GM23248 (cell line): ENCODE results near the gene KCNQ1OT1. TPM values are rescaled to one million over a fixed set of nuclear protein-coding genes. Genes with fewer than 3 reads are reported as not detected.
A peak's percentile ranks its signal among the peaks of the same experiment; 100 is the strongest.

Experiments
- DNase-seq: peaks from one replicate; pipeline ENCODE4 v3.0.0-alpha.2; 2015
- H2AFZ ChIP-seq: fragments of 200-600 bp; sonication (generic); 2 replicates; pipeline ENCODE4 v1.6.1; 2016; ENCODE audit warnings: antibody characterized with exemption
- H3F3A ChIP-seq: fragments of 200-600 bp; sonication (generic); 2 replicates; pipeline ENCODE4 v1.6.1; 2016; ENCODE audit warnings: mild to moderate bottlenecking, antibody characterized with exemption, mixed run types; ENCODE audit not compliant: insufficient read depth
- H3K27ac ChIP-seq: fragments of 200-600 bp; sonication (generic); 2 replicates; pipeline ENCODE4 v1.5.1; 2016; ENCODE audit warnings: mild to moderate bottlenecking
- H3K27me3 ChIP-seq: fragments of 200-600 bp; sonication (generic); replicated peaks from 2 replicates; pipeline ENCODE4 v1.6.1; 2016; ENCODE audit warnings: mild to moderate bottlenecking; ENCODE audit not compliant: insufficient read depth
- H3K36me3 ChIP-seq: fragments of 200-600 bp; sonication (generic); 2 replicates; pipeline ENCODE4 v1.6.1; 2016; ENCODE audit warnings: low read depth, mild to moderate bottlenecking
- H3K4me1 ChIP-seq: fragments of 200-600 bp; sonication (generic); 2 replicates; pipeline ENCODE4 v1.6.1; 2016; ENCODE audit warnings: mild to moderate bottlenecking; ENCODE audit not compliant: insufficient read depth
- H3K4me2 ChIP-seq: fragments of 200-600 bp; sonication (generic); one replicate; pipeline ENCODE4 v1.6.1; 2016; ENCODE audit warnings: mild to moderate bottlenecking; ENCODE audit not compliant: unreplicated experiment
- H3K4me3 ChIP-seq: fragments of 200-600 bp; sonication (generic); 2 replicates; pipeline ENCODE4 v1.5.1; 2016; ENCODE audit warnings: mild to moderate bottlenecking
- H3K79me2 ChIP-seq: fragments of 200-600 bp; sonication (generic); 2 replicates; pipeline ENCODE4 v1.6.1; 2016; ENCODE audit warnings: mild to moderate bottlenecking; ENCODE audit not compliant: insufficient read depth
- H3K9ac ChIP-seq: fragments of 200-600 bp; sonication (generic); 2 replicates; pipeline ENCODE4 v1.6.1; 2016; ENCODE audit warnings: mild to moderate bottlenecking
- H3K9me2 ChIP-seq: fragments of 200-600 bp; sonication (generic); 2 replicates; pipeline ENCODE4 v1.6.1; 2016; ENCODE audit warnings: mixed run types, mild to moderate bottlenecking, moderate library complexity; ENCODE audit not compliant: insufficient read depth
- H3K9me3 ChIP-seq: fragments of 200-600 bp; sonication (generic); one replicate; pipeline ENCODE4 v1.6.1; 2017; ENCODE audit warnings: low read depth
- H4K20me1 ChIP-seq: fragments of 200-600 bp; sonication (generic); 2 replicates; pipeline ENCODE4 v1.6.0; 2016; ENCODE audit not compliant: insufficient read depth
- EZH2 ChIP-seq: fragments of 200-600 bp; sonication (generic); IDR thresholded peaks from 2 replicates; pipeline ENCODE4 v1.6.1; 2018; ENCODE audit warnings: antibody characterized with exemption, mild to moderate bottlenecking; ENCODE audit not compliant: insufficient read depth, poor library complexity, severe bottlenecking
- EZH2phosphoT487 ChIP-seq: fragments of 200-600 bp; sonication (generic); IDR thresholded peaks from 2 replicates; pipeline ENCODE4 v1.6.1; 2018; ENCODE audit warnings: antibody characterized with exemption, moderate library complexity, mild to moderate bottlenecking, low read depth; ENCODE audit not compliant: insufficient read depth
- WGBS, 2 experiments: methylation state at CpG; one replicate each; pipeline ENCODE4 v1.1.6; 2015 to 2017; ENCODE audit warnings: low lambda C conversion rate in 2 of 2, low coverage in 1 of 2; ENCODE audit errors: missing lambda C conversion rate in 2 of 2; 5-methylcytosine and 5-hydroxymethylcytosine counted together
- in situ Hi-C: fragments of 300-500 bp; cut with MboI; formaldehyde crosslinking; loops from 2 replicates; pipeline ENCODE4 v1.15.0; 2020
- polyA plus RNA-seq: library from polyadenylated mRNA; unstranded; fragments of >200 nt; fragmentation: Nextera tagmentation; extraction: Ambion mirVana; gene quantifications from 2 replicates; pipeline ENCODE4 v1.2.1, GENCODE V29; 2016
- total RNA-seq: library from RNA; depleted of rRNA; stranded (reverse); fragments of >200 nt; shearing (Covaris generic); gene quantifications from 2 replicates; pipeline ENCODE4 v1.2.3, GENCODE V29; 2014

The KCNQ1OT1 gene
- total and polyA plus RNA-seq, 2 experiments from 2014 or later: 0.49 to 0.86 TPM

DNA sequence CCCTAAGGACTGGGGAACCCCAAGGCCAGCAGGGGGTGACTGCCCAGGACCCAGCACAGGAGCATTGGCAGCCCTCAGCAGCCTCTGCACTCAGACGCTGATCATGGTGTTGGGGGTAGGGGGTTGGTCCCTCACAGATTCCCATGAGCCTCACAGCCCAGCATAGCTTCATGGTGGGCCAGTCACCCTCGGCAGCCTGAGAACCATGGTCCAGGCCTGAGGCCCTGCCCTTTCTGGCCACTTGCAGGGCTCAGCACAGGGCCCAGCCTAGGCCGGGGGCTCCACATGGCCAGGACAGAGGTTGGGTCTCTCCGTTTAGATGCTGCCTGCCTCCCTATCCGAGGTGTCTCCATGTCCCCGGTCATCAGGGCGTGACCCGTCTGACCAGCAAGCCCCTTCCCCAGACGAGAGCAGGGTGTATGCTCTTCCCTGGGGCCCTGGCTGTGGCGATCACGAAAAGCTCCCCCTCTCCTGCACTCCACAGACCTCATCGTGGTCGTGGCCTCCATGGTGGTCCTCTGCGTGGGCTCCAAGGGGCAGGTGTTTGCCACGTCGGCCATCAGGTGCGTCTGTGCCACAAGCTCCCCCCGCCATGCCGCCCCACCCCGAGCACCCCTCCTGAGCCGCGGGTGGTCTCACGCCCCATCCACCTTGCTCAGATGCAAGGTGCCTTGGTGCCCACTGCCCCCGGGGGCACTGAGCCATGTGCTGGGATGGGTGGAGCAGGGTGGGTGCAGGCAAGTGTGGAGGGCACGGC, 128.8 kb downstream of the KCNQ1OT1 start:
- TF ChIP-seq EZH2phosphoT487: no peak
- no peak for TF ChIP-seq EZH2
- Histone ChIP-seq H3K9me3 (no peaks in the 10 kb centered on the region), H3K4me2 (no peak overlapping the region), H3K9ac (no peak overlapping the region), H3F3A (no peaks in the 10 kb centered on the region), H3K36me3 (no peaks in the 10 kb centered on the region), H4K20me1 (no peaks in the 10 kb centered on the region), H3K9me2 (no peaks in the 10 kb centered on the region), H3K4me1 (no peaks in the 10 kb centered on the region), H3K27ac (no peak overlapping the region), H3K27me3 (no peaks in the 10 kb centered on the region), H3K4me3 (no peak overlapping the region), H2AFZ (no peak overlapping the region), H3K79me2 (no peaks in the 10 kb centered on the region)
- DNase-seq: no peak
- WGBS, 2 experiments: 85 to 87% methylated on average over 18 to 25 of the region's 25 CpGs
- in situ Hi-C loops: no loop called here

DNA sequence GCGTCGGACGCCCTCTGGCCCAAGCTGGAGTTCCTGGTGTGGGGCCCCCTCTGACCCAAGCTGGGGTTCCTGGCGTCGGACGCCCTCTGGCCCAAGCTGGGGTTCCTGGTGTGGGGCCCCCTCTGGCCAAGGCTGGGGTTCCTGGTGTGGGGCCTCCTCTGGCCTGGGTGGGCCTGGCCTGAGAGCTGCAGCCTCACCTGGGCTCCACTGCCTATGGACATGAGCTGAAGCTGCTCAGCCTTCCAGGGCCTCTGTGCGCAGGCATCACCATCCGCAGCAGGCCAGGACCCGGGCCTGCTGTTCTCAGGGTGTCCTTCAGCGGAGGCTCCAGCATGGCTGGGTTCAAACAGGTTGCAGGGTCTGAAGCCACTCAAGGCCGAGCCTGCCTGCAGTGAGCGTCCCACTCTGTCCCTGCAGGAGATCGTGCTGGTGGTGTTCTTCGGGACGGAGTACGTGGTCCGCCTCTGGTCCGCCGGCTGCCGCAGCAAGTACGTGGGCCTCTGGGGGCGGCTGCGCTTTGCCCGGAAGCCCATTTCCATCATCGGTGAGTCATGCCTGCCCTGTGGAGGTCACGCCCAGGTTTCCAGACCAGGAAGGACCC, 129.5 kb downstream of the KCNQ1OT1 start:
- H3K79me2 ChIP-seq: no peaks in the 10 kb centered on the region
- no peaks in the 10 kb centered on the region for H3F3A ChIP-seq
- H2AFZ ChIP-seq: no peak overlapping the region
- TF ChIP-seq EZH2: no peak
- TF ChIP-seq EZH2phosphoT487: no peak
- H3K9me3 ChIP-seq: no peaks in the 10 kb centered on the region
- no peaks in the 10 kb centered on the region for H3K4me1 ChIP-seq
- H3K27me3 ChIP-seq: no peaks in the 10 kb centered on the region
- WGBS, 2 experiments: 89 to 92% methylated on average over 21 to 26 of the region's 26 CpGs
- H3K36me3 ChIP-seq: no peaks in the 10 kb centered on the region
- no peak overlapping the region for H3K4me3 ChIP-seq
- H3K9ac ChIP-seq: no peak overlapping the region
- H3K27ac ChIP-seq: no peak overlapping the region
- H3K4me2 ChIP-seq: no peak overlapping the region
- in situ Hi-C loops: no loop called here
- no peaks in the 10 kb centered on the region for H3K9me2 ChIP-seq
- DNase-seq: no peak
- H4K20me1 ChIP-seq: no peaks in the 10 kb centered on the region

DNA sequence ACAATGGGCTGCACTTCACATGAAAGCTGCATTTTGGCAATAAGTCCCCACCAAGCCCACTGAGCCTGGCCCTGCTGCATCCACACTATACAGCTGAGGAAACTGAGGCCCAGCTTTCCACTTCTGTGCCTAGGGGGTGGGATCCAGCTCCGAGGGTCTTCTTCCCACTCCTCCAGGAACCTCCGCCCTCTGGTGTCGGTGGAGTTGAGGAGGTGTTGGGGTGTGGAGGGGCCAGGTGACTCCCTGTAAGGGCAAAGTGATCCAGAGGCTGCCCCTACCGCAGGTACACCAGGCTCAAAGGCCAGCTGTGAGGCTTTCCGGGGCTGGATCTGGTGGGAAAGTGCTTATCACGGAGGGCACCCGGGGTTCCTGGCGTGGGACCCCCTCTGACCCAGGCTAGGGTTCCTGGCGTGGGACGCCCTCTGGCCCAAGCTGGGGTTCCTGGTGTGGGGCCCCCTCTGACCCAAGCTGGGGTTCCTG, 130.0 kb downstream of the KCNQ1OT1 start:
- Histone ChIP-seq H3K9ac (no peak overlapping the region), H3K4me2 (no peak overlapping the region), H4K20me1 (no peaks in the 10 kb centered on the region), H3K36me3 (no peaks in the 10 kb centered on the region), H3F3A (no peaks in the 10 kb centered on the region), H3K27ac (no peak overlapping the region), H3K79me2 (no peaks in the 10 kb centered on the region), H3K9me2 (no peaks in the 10 kb centered on the region), H2AFZ (no peak overlapping the region), H3K9me3 (no peaks in the 10 kb centered on the region), H3K4me1 (no peaks in the 10 kb centered on the region), H3K27me3 (0 out of 2 replicates have a peak, but pooled peaks cover 4% of the 10 kb centered on the region), H3K4me3 (no peak overlapping the region)
- 84 to 89% methylated on average over 10 of the region's 10 CpGs for WGBS, 2 experiments
- in situ Hi-C loops: no loop called here
- DNase-seq: no peak
- no peak for TF ChIP-seq EZH2phosphoT487
- no peak for TF ChIP-seq EZH2

DNA sequence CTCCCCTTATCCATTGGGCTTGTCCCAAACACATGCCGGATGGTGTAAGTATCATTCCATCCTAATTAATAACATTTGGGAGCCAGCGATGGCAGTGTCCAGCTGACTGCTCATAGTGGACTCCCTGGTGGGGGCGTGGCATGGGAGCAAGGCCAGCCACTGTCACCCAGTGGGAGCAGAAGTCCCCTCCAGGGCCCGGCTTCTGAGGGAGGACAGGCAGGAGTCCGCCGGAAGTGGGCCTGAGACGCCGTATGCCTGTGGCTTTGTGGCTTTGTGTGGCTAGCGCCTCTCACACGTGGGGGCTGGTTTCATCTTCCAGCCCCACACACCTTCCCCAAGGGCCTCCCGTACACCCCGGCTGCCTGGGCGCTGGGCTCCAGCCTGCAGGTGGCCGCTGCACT, 130.5 kb downstream of the KCNQ1OT1 start:
- 0 out of 2 replicates have a peak, but pooled peaks cover 9% of the 10 kb centered on the region for H3K27me3 ChIP-seq
- H2AFZ ChIP-seq: no peak overlapping the region
- H3K4me3 ChIP-seq: no peak overlapping the region
- no peaks in the 10 kb centered on the region for H4K20me1 ChIP-seq
- H3K36me3 ChIP-seq: no peaks in the 10 kb centered on the region
- H3K4me2 ChIP-seq: no peak overlapping the region
- no peaks in the 10 kb centered on the region for H3K79me2 ChIP-seq
- no peak overlapping the region for H3K27ac ChIP-seq
- H3K9me3 ChIP-seq: no peaks in the 10 kb centered on the region
- H3K9me2 ChIP-seq: no peaks in the 10 kb centered on the region
- DNase-seq: peak; percentile 21
- in situ Hi-C loops: no loop called here
- no peaks in the 10 kb centered on the region for H3F3A ChIP-seq
- WGBS, 2 experiments: 69 to 72% methylated on average over 13 to 14 of the region's 14 CpGs
- H3K9ac ChIP-seq: no peak overlapping the region
- no peaks in the 10 kb centered on the region for H3K4me1 ChIP-seq
- TF ChIP-seq EZH2 (no peak), EZH2phosphoT487 (no peak)
